ENCODE results near the gene DHX57. TPM values are rescaled to one million over a fixed set of nuclear protein-coding genes. Genes with fewer than 3 reads are reported as not detected.

The DHX57 gene
- total and polyA plus RNA-seq, 2 donors (not counting 3 experiments of a cell fraction or from before 2014, with no cell fraction given) = 8.7 to 28.2 TPM

DNA sequence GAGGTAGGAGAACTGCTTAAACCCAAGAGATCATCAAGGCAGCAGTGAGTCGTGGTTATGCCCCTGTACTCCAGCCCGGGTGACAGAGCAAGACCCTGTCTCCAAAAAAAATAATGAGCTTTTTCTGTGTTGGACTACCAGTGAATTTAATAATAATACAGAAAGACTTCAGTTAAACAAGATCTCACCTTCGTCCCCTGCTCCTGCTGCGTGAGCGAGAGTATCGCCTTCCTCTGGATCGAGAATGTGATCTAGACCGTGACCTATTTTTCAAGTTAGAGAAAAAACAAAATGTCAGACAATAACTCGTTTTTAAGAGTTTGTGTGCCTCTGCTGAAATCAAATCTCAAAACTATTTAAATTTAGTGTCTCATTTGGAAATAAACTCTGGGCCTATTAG, 127.3 kb downstream of the DHX57 start:
- no peak for FAIRE-seq
- Histone ChIP-seq H3K79me2 (ENCODE audit: control insufficient read depth, insufficient read depth, low read length) (peaks cover 73% of the 10 kb centered on the region), H3K9me1 (replicated peaks; ENCODE audit: control insufficient read depth, extremely low read depth, insufficient read depth, low read length) (no peaks in the 10 kb centered on the region), H3K9me3 (replicated peaks; ENCODE audit: control insufficient read depth, insufficient read depth, low read length) (no peaks in the 10 kb centered on the region), H3K36me3 (ENCODE audit: control insufficient read depth in 2 of 2, extremely low read depth in 1 of 2, insufficient read depth in 2 of 2, low read length in 2 of 2) (peaks cover 20 to 45% of the 10 kb centered on the region in 2 experiments), H3K4me3 (replicated peaks in 1 of 3; ENCODE audit: insufficient read depth in 1 of 3, low read depth in 1 of 3, low read length in 3 of 3) (no peak overlapping the region), H3K4me2 (ENCODE audit: insufficient read depth, low read length) (peak overlapping the region; percentile 96), H3K9ac (replicated peaks; ENCODE audit: extremely low read depth, insufficient read depth, low read length) (no peak overlapping the region), H3K4me1 (ENCODE audit: control insufficient read depth, extremely low read depth, insufficient read depth, low read length) (peaks cover 36% of the 10 kb centered on the region), H3K27ac (ENCODE audit: insufficient read depth, low read depth, low read length) (no peak overlapping the region), H4K20me1 (replicated peaks; ENCODE audit: control insufficient read depth, extremely low read depth, insufficient read depth, low read length) (peaks cover 17% of the 10 kb centered on the region), H2AFZ (ENCODE audit: low read depth, low read length) (no peak overlapping the region), H3K27me3 (ENCODE audit: control insufficient read depth in 2 of 2, insufficient read depth in 2 of 2, low read length in 2 of 2) (no peaks in the 10 kb centered on the region)
- CTCF ChIA-PET = interaction anchor here (1.5 kb wide), 1 partner anchor 167 kb away, joined by 4 read pairs; no protein-coding TSS in a partner anchor
- POLR2A ChIA-PET = interaction anchor here (0.6 kb wide), 1 partner anchor 199 kb away, joined by 4 read pairs; no protein-coding TSS in a partner anchor
- TF ChIP-seq EZH2 (IDR thresholded peaks at IDR 0.05; ENCODE audit: borderline replicate concordance, low read depth, low read length, severe bottlenecking) (no peak), POLR2AphosphoS5 (IDR thresholded peaks at IDR 0.05; ENCODE audit: insufficient read depth, low read depth, low read length) (no peak), MYC (IDR thresholded peaks at IDR 0.05; ENCODE audit: low read depth, low read length) (no peak), GATA2 (IDR thresholded peaks at IDR 0.05; ENCODE audit: insufficient read depth, insufficient read length, low read depth, low read length) (no peak), MAX (IDR thresholded peaks at IDR 0.05; ENCODE audit: insufficient read depth, insufficient read length) (no peak), POLR2A (IDR thresholded peaks at IDR 0.05; ENCODE audit: low read depth, low read length) (no peak), CTCF (IDR thresholded peaks at IDR 0.05; ENCODE audit: extremely low read depth in 1 of 2, insufficient read depth in 1 of 2, low read depth in 1 of 2, low read length in 2 of 2) (no peak), JUN (IDR thresholded peaks at IDR 0.05; ENCODE audit: borderline replicate concordance, insufficient read depth, insufficient read length, low read depth) (no peak), FOS (IDR thresholded peaks at IDR 0.05; ENCODE audit: borderline replicate concordance, insufficient read depth, low read length) (no peak)
- dilution Hi-C loops (cut with MboI; ENCODE audit: extremely low pct_ligation_motif_present, low sequenced_read_pairs) = no loop called here
- DNase-seq (ENCODE audit: low read depth, low spot score) = no peak
- no TSS peak for BruUV-seq (replicated peaks)
- intact Hi-C loops (cut with micrococcal nuclease) = no loop called here
